H9 (cell line): ENCODE results near the gene EPHA3. TPM values are rescaled to one million over a fixed set of nuclear protein-coding genes. Genes with fewer than 3 reads are reported as not detected.

Experiments
- DNase-seq: peaks from one replicate; pipeline ENCODE4 v3.0.0-alpha.2; 2017
- H2AFZ ChIP-seq: one replicate; pipeline ENCODE4 v1.6.1; 2013; ENCODE audit warnings: mild to moderate bottlenecking, low read length, control low read depth, moderate library complexity
- H2AK5ac ChIP-seq: 2 replicates; pipeline ENCODE4 v1.6.1; 2013; ENCODE audit warnings: low read length, control low read depth, mixed read lengths; ENCODE audit not compliant: insufficient read length
- H2BK120ac ChIP-seq: one replicate; pipeline ENCODE4 v1.6.1; 2013; ENCODE audit warnings: low read depth, mild to moderate bottlenecking, low read length, control low read depth, inconsistent platforms; ENCODE audit not compliant: poor library complexity, severe bottlenecking
- H2BK12ac ChIP-seq: 2 replicates; pipeline ENCODE4 v1.6.1; 2013; ENCODE audit warnings: low read length, control low read depth, mixed read lengths, low read depth; ENCODE audit not compliant: insufficient read length
- H2BK15ac ChIP-seq: 2 replicates; pipeline ENCODE4 v1.6.1; 2013; ENCODE audit warnings: low read depth, low read length, control low read depth
- H2BK20ac ChIP-seq: one replicate; pipeline ENCODE4 v1.6.1; 2013; ENCODE audit warnings: low read depth, mild to moderate bottlenecking, low read length, control low read depth, inconsistent platforms; ENCODE audit not compliant: poor library complexity, severe bottlenecking
- H2BK5ac ChIP-seq: 2 replicates; pipeline ENCODE4 v1.6.1; 2013; ENCODE audit warnings: low read length, control low read depth, mixed read lengths; ENCODE audit not compliant: insufficient read length
- H3K14ac ChIP-seq: 2 replicates; pipeline ENCODE4 v1.6.1; 2013; ENCODE audit warnings: low read length, control low read depth; ENCODE audit not compliant: insufficient read depth
- H3K18ac ChIP-seq: 2 replicates; pipeline ENCODE4 v1.6.1; 2013; ENCODE audit warnings: low read depth, mild to moderate bottlenecking, mixed read lengths, low read length, control low read depth; ENCODE audit not compliant: insufficient read length
- H3K23ac ChIP-seq: 2 replicates; pipeline ENCODE4 v1.6.1; 2013; ENCODE audit warnings: low read length, control low read depth, mixed read lengths, low read depth; ENCODE audit not compliant: insufficient read length
- H3K23me2 ChIP-seq: 2 replicates; pipeline ENCODE4 v1.6.1; 2013; ENCODE audit warnings: low read depth, mild to moderate bottlenecking, mixed read lengths, low read length, control low read depth; ENCODE audit not compliant: insufficient read length, poor library complexity, severe bottlenecking
- H3K27ac ChIP-seq: 2 replicates; pipeline ENCODE4 v1.5.1; 2013; ENCODE audit warnings: low read length, control low read depth, mixed read lengths, low read depth; ENCODE audit not compliant: insufficient read length
- H3K27me3 ChIP-seq: 2 replicates; pipeline ENCODE4 v1.6.1; 2013; ENCODE audit warnings: low read length, control low read depth, inconsistent platforms; ENCODE audit not compliant: insufficient read depth
- H3K4ac ChIP-seq: 2 replicates; pipeline ENCODE4 v1.6.1; 2013; ENCODE audit warnings: low read depth, mild to moderate bottlenecking, control low read depth, inconsistent platforms, low read length, moderate library complexity
- H3K4me1 ChIP-seq: 2 replicates; pipeline ENCODE4 v1.6.1; 2013; ENCODE audit warnings: low read length, control low read depth, inconsistent platforms; ENCODE audit not compliant: insufficient read depth
- H3K4me2 ChIP-seq: 2 replicates; pipeline ENCODE4 v1.6.1; 2013; ENCODE audit warnings: low read length, control low read depth, mixed read lengths; ENCODE audit not compliant: insufficient read length, insufficient read depth
- H3K56ac ChIP-seq: 2 replicates; pipeline ENCODE4 v1.6.1; 2013; ENCODE audit warnings: low read depth, mild to moderate bottlenecking, mixed read lengths, low read length, control low read depth; ENCODE audit not compliant: insufficient read length
- H3K79me1 ChIP-seq: 2 replicates; pipeline ENCODE4 v1.6.1; 2013; ENCODE audit warnings: low read depth, mild to moderate bottlenecking, moderate library complexity, low read length, control low read depth, inconsistent platforms; ENCODE audit not compliant: insufficient read depth, poor library complexity, severe bottlenecking
- H3K79me2 ChIP-seq: 2 replicates; pipeline ENCODE4 v1.6.1; 2013; ENCODE audit warnings: low read length, control low read depth, inconsistent platforms; ENCODE audit not compliant: insufficient read depth
- H3K9ac ChIP-seq: 2 replicates; pipeline ENCODE4 v1.6.1; 2013; ENCODE audit warnings: low read length, control low read depth, mixed read lengths; ENCODE audit not compliant: insufficient read length; ENCODE audit errors: extremely low read depth
- H3K9me3 ChIP-seq: one replicate; pipeline ENCODE4 v1.6.1; 2013; ENCODE audit warnings: low read depth, low read length, inconsistent platforms; ENCODE audit not compliant: control insufficient read depth
- H3T11ph ChIP-seq: one replicate; pipeline ENCODE4 v1.6.1; 2013; ENCODE audit warnings: mild to moderate bottlenecking, low read length, control low read depth, inconsistent platforms
- H4K20me1 ChIP-seq: one replicate; pipeline ENCODE4 v1.6.1; 2013; ENCODE audit not compliant: control insufficient read depth, insufficient read length, insufficient read depth
- H4K5ac ChIP-seq: 2 replicates; pipeline ENCODE4 v1.6.1; 2013; ENCODE audit warnings: low read depth, mild to moderate bottlenecking, mixed read lengths, low read length, control low read depth; ENCODE audit not compliant: insufficient read length
- H4K8ac ChIP-seq: replicated peaks from 2 replicates; pipeline ENCODE4 v1.6.1; 2013; ENCODE audit warnings: low read length, control low read depth, mixed read lengths, low read depth; ENCODE audit not compliant: insufficient read length
- H4K91ac ChIP-seq: 2 replicates; pipeline ENCODE4 v1.6.1; 2013; ENCODE audit warnings: low read depth, mild to moderate bottlenecking, moderate library complexity, mixed read lengths, low read length, control low read depth; ENCODE audit not compliant: insufficient read length
- H3K27ac Mint-ChIP-seq, 3 experiments: 2 replicates in 2 of 3; 3 replicates in 1 of 3; pipeline ENCODE4 v1.8.0; 2020 to 2021; ENCODE audit warnings: mixed read lengths in 3 of 3, mild to moderate bottlenecking in 1 of 3, moderate library complexity in 1 of 3
- H3K27me3 Mint-ChIP-seq: 2 replicates; pipeline ENCODE4 v1.8.0; 2021; ENCODE audit warnings: low read depth, mild to moderate bottlenecking, moderate library complexity, mixed read lengths
- H3K36me3 Mint-ChIP-seq, 3 experiments: 2 replicates in 2 of 3; 3 replicates in 1 of 3; pipeline ENCODE4 v1.8.0; 2020 to 2021; ENCODE audit warnings: low read depth in 3 of 3, mixed read lengths in 3 of 3; ENCODE audit not compliant: insufficient read depth in 1 of 3
- H3K4me1 Mint-ChIP-seq, 2 experiments: 2 replicates each; pipeline ENCODE4 v1.8.0; 2020; ENCODE audit warnings: mixed read lengths in 2 of 2
- H3K4me3 Mint-ChIP-seq, 2 experiments: 2 replicates in 1 of 2; 3 replicates in 1 of 2; pipeline ENCODE4 v1.8.0; 2020 to 2021; ENCODE audit warnings: mild to moderate bottlenecking in 2 of 2, mixed read lengths in 2 of 2, moderate library complexity in 1 of 2
- H3K9me3 Mint-ChIP-seq, 2 experiments: 2 replicates in 1 of 2; 3 replicates in 1 of 2; pipeline ENCODE4 v1.8.0; 2020; ENCODE audit warnings: mild to moderate bottlenecking in 2 of 2, mixed read lengths in 2 of 2, moderate library complexity in 1 of 2
- WGBS: extraction: QIAGEN DNeasy Blood & Tissue Kit; methylation state at CpG from one replicate; pipeline ENCODE4 v1.1.7; 2013; ENCODE audit warnings: missing lambda C conversion rate, low lambda C conversion rate, mixed read lengths; ENCODE audit not compliant: insufficient read length; ENCODE audit errors: extremely low coverage; 5-methylcytosine and 5-hydroxymethylcytosine counted together
- total RNA-seq: library from RNA; stranded (reverse); gene quantifications from 2 replicates; pipeline ENCODE4 v1.2.1, GENCODE V29; 2021
- TF ChIP-seq, protein P1 (sequence below): fragments of 200-600 bp; sonication (generic); conservative IDR thresholded peaks from 3 replicates; pipeline ENCODE4 v1.8.0; 2021; ENCODE audit warnings: antibody characterized with exemption, mild to moderate bottlenecking

EPHA3 gene
- total RNA-seq, 1 experiment from 2014 or later: 0.66 TPM

DNA sequence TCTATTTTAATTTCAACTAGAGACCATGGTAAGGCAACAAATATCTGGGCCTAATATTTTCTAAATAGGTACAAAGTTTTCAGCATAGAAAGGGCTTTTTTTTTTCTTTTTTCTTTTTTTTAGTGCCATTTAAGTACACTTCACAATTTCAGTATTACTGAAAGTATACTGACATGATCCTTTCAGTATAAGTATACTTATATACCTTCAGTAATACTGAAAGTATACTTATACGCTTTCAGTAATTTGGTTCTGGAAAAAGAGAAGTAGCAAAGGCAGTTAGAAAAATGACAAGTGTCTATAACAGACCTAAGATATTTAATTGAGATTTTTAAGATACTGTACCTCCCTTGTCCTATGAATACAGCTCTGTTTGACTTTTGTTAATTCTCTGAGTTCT, 339.2 kb downstream of the EPHA3 start:
- Histone ChIP-seq H3K4ac (no peak overlapping the region), H3K9ac (no peak overlapping the region), H3K27me3 (no peaks in the 10 kb centered on the region), H2BK15ac (no peak overlapping the region), H2AFZ (no peak overlapping the region), H4K8ac (no peak overlapping the region), H3K4me2 (no peak overlapping the region), H3K23ac (no peak overlapping the region), H3K23me2 (no peaks in the 10 kb centered on the region), H2BK120ac (no peak overlapping the region), H3K27ac (no peak overlapping the region), H3K4me1 (no peaks in the 10 kb centered on the region), H3K79me2 (no peaks in the 10 kb centered on the region), H3K14ac (no peak overlapping the region), H3K18ac (no peak overlapping the region), H3T11ph (no peak overlapping the region), H3K9me3 (no peaks in the 10 kb centered on the region), H2AK5ac (no peak overlapping the region), H4K91ac (no peak overlapping the region), H2BK20ac (no peak overlapping the region), H2BK12ac (no peak overlapping the region), H3K79me1 (no peaks in the 10 kb centered on the region), H4K5ac (no peak overlapping the region), H2BK5ac (no peak overlapping the region), H3K56ac (no peak overlapping the region), H4K20me1 (no peaks in the 10 kb centered on the region)
- no peaks in the 10 kb centered on the region for H3K27me3 Mint-ChIP-seq
- TF ChIP-seq, protein P1, sequence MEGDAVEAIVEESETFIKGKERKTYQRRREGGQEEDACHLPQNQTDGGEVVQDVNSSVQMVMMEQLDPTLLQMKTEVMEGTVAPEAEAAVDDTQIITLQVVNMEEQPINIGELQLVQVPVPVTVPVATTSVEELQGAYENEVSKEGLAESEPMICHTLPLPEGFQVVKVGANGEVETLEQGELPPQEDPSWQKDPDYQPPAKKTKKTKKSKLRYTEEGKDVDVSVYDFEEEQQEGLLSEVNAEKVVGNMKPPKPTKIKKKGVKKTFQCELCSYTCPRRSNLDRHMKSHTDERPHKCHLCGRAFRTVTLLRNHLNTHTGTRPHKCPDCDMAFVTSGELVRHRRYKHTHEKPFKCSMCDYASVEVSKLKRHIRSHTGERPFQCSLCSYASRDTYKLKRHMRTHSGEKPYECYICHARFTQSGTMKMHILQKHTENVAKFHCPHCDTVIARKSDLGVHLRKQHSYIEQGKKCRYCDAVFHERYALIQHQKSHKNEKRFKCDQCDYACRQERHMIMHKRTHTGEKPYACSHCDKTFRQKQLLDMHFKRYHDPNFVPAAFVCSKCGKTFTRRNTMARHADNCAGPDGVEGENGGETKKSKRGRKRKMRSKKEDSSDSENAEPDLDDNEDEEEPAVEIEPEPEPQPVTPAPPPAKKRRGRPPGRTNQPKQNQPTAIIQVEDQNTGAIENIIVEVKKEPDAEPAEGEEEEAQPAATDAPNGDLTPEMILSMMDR: no peak
- no peaks in the 10 kb centered on the region for H3K9me3 Mint-ChIP-seq
- no peaks in the 10 kb centered on the region; a peak in 1 of 4 replicates for H3K4me1 Mint-ChIP-seq
- no peak overlapping the region for H3K27ac Mint-ChIP-seq
- DNase-seq: no peak
- WGBS: no CpG with 5 or more reads among the region's 1 CpG
- H3K36me3 Mint-ChIP-seq: no peaks in the 10 kb centered on the region
- no peak overlapping the region for H3K4me3 Mint-ChIP-seq
